Measurements from ENCODE around the gene PTPRU.

- no peak for TF ChIP-seq ISL1 (CRISPR knock-in tag; IDR thresholded peaks at IDR 0.05)
- no peak for TF ChIP-seq PATZ1 (CRISPR knock-in tag; IDR thresholded peaks at IDR 0.05; ENCODE audit: borderline replicate concordance)
- TF ChIP-seq ARNTL (CRISPR knock-in tag; IDR thresholded peaks at IDR 0.05; ENCODE audit: borderline replicate concordance, low read depth) = no peak
- no peak for TF ChIP-seq PPARA (CRISPR knock-in tag; IDR thresholded peaks at IDR 0.05; ENCODE audit: borderline replicate concordance)
- no peak for TF ChIP-seq TOX (CRISPR knock-in tag; IDR thresholded peaks at IDR 0.05; ENCODE audit: borderline replicate concordance)
- TF ChIP-seq ZFP3 (CRISPR knock-in tag; IDR thresholded peaks at IDR 0.05) = no peak
- TF ChIP-seq CREB5 (CRISPR knock-in tag; IDR thresholded peaks at IDR 0.05; ENCODE audit: low read depth) = no peak
- no peak for TF ChIP-seq TCF4 (CRISPR knock-in tag; IDR thresholded peaks at IDR 0.05; ENCODE audit: borderline replicate concordance)
- TF ChIP-seq CSDC2 (CRISPR knock-in tag; IDR thresholded peaks at IDR 0.05) = no peak
Measured at GRCh38 chr1:29352719-29353420, 116.5 kb downstream of the PTPRU start.

Data from SK-N-SH treated with all-trans-retinoic acid at 6 μM for 48 hours (cell line).